Adipocyte (in vitro differentiated cells): Measurements from ENCODE around the gene PSMG4.
A peak's percentile ranks its signal among the peaks of the same experiment; 100 is the strongest.

Experiments
- DNase-seq: peaks from one replicate; pipeline ENCODE4 v3.0.0-alpha.2; 2015; ENCODE audit warnings: low read depth
- H3K27me3 ChIP-seq: replicated peaks from 2 replicates; pipeline ENCODE4 v1.7.0; 2013; ENCODE audit warnings: mild to moderate bottlenecking, low read length, moderate library complexity; ENCODE audit not compliant: control insufficient read depth, insufficient read depth
- H3K36me3 ChIP-seq: 2 replicates; pipeline ENCODE4 v1.7.0; 2013; ENCODE audit warnings: low read length, mild to moderate bottlenecking, moderate library complexity; ENCODE audit not compliant: control insufficient read depth, insufficient read depth, severe bottlenecking
- H3K4me1 ChIP-seq: 2 replicates; pipeline ENCODE4 v1.7.0; 2013; ENCODE audit warnings: mild to moderate bottlenecking, low read length, moderate library complexity; ENCODE audit not compliant: control insufficient read depth, insufficient read depth
- H3K4me3 ChIP-seq: 2 replicates; pipeline ENCODE4 v1.7.0; 2013; ENCODE audit warnings: mild to moderate bottlenecking, low read length, moderate library complexity
- H3K9ac ChIP-seq: 2 replicates; pipeline ENCODE4 v1.7.0; 2013; ENCODE audit warnings: mild to moderate bottlenecking, low read length, moderate library complexity
- H3K9me3 ChIP-seq: 2 replicates; pipeline ENCODE4 v1.7.0; 2013; ENCODE audit warnings: mild to moderate bottlenecking, low read length, moderate library complexity; ENCODE audit not compliant: control insufficient read depth

Gene PSMG4

DNA sequence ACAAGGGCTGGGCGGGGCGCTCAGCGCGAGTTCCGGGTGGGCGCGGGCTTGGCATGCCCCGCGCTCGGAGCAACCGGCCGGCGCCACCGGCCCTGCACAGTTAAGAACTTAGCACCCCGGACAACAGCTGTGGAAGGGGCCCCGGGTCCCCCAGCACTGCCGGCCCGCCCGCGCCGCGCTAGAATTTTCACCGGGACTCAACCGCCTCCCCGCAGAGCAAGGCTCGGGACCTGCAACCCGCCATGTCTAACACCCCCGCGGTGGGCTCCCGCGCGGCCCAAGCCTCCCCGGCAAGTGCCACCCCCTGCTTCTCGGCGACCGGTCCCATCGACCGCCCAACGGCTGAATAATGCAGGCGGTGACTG lies 5.2 kb upstream of the PSMG4 start:
- H3K4me1 ChIP-seq = peaks cover 5% of the 10 kb centered on the region
- no peaks in the 10 kb centered on the region for H3K36me3 ChIP-seq
- H3K9ac ChIP-seq = no peak overlapping the region
- H3K9me3 ChIP-seq = no peaks in the 10 kb centered on the region
- no peak for DNase-seq
- H3K4me3 ChIP-seq = no peak overlapping the region
- H3K27me3 ChIP-seq = peaks cover 17% of the 10 kb centered on the region

GRCh38 chr6:3258201-3258600 lies 546 bp upstream of the PSMG4 start:
- no peaks in the 10 kb centered on the region for H3K36me3 ChIP-seq
- peaks cover 16% of the 10 kb centered on the region for H3K4me1 ChIP-seq
- peak overlapping the region; percentile 97 for H3K4me3 ChIP-seq
- H3K9me3 ChIP-seq = no peaks in the 10 kb centered on the region
- H3K27me3 ChIP-seq = peaks cover 3% of the 10 kb centered on the region
- DNase-seq = no peak
- H3K9ac ChIP-seq = peak overlapping the region; percentile 55

- H3K4me1 ChIP-seq = peaks cover 16% of the 10 kb centered on the region
- H3K9ac ChIP-seq = peak overlapping the region; percentile 88
- H3K4me3 ChIP-seq = peak overlapping the region; percentile 97
- peaks cover 3% of the 10 kb centered on the region for H3K27me3 ChIP-seq
- H3K9me3 ChIP-seq = no peaks in the 10 kb centered on the region
- DNase-seq = peak; percentile 64
- peaks cover 12% of the 10 kb centered on the region for H3K36me3 ChIP-seq
These were observed 778 bp downstream of the PSMG4 start for GRCh38 chr6:3259491-3259958.

- H3K4me1 ChIP-seq = peaks cover 16% of the 10 kb centered on the region
- DNase-seq = no peak
- H3K36me3 ChIP-seq = peaks cover 18% of the 10 kb centered on the region
- H3K4me3 ChIP-seq = peak overlapping the region; percentile 31
- H3K27me3 ChIP-seq = peaks cover 3% of the 10 kb centered on the region
- H3K9me3 ChIP-seq = no peaks in the 10 kb centered on the region
- H3K9ac ChIP-seq = no peak overlapping the region
These were observed 1.5 kb downstream of the PSMG4 start for GRCh38 chr6:3260296-3260695.

- H3K4me1 ChIP-seq = peaks cover 16% of the 10 kb centered on the region
- no peaks in the 10 kb centered on the region for H3K9me3 ChIP-seq
- no peak overlapping the region for H3K9ac ChIP-seq
- H3K27me3 ChIP-seq = peaks cover 3% of the 10 kb centered on the region
- no peak for DNase-seq
- peaks cover 18% of the 10 kb centered on the region for H3K36me3 ChIP-seq
- peak overlapping the region; percentile 31 for H3K4me3 ChIP-seq
These were observed 2.2 kb downstream of the PSMG4 start for GRCh38 chr6:3260772-3261517.

GRCh38 chr6:3261518-3261820 lies 2.7 kb downstream of the PSMG4 start:
- H3K9me3 ChIP-seq = no peaks in the 10 kb centered on the region
- H3K4me3 ChIP-seq = no peak overlapping the region
- no peaks in the 10 kb centered on the region for H3K27me3 ChIP-seq
- H3K9ac ChIP-seq = no peak overlapping the region
- H3K36me3 ChIP-seq = peaks cover 18% of the 10 kb centered on the region
- DNase-seq = no peak
- peaks cover 16% of the 10 kb centered on the region for H3K4me1 ChIP-seq

DNA sequence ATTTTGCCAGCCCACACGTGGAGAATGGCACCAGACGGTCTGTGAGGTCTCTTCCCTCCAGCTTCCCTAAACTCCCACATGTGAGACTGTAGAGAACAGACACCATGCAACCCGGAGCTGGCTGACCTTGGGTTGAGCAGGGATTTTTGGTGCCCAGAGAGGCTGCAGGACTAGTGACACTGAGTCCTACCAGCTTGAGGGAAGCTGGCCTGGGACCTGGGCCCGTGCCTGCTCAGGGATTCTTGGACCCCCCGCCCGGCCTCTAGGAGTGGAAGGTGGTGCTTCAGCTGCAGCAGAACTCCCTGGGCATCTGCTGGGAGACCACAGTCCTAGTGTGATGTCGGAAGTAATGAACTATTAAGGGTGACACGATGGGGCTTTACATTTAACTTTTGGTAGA lies 3.2 kb downstream of the PSMG4 start:
- H3K27me3 ChIP-seq = no peaks in the 10 kb centered on the region
- no peak overlapping the region for H3K4me3 ChIP-seq
- no peak overlapping the region for H3K9ac ChIP-seq
- no peaks in the 10 kb centered on the region for H3K9me3 ChIP-seq
- H3K4me1 ChIP-seq = peaks cover 16% of the 10 kb centered on the region
- H3K36me3 ChIP-seq = peaks cover 18% of the 10 kb centered on the region
- no peak for DNase-seq

GRCh38 chr6:3263096-3263495 lies 4.3 kb downstream of the PSMG4 start:
- Histone ChIP-seq H3K36me3 (peaks cover 27% of the 10 kb centered on the region), H3K4me1 (peaks cover 16% of the 10 kb centered on the region), H3K9me3 (no peaks in the 10 kb centered on the region), H3K27me3 (no peaks in the 10 kb centered on the region), H3K9ac (no peak overlapping the region), H3K4me3 (no peak overlapping the region)
- no peak for DNase-seq

GRCh38 chr6:3264356-3264755 lies 5.6 kb downstream of the PSMG4 start:
- H3K4me3 ChIP-seq = no peak overlapping the region
- DNase-seq = no peak
- no peaks in the 10 kb centered on the region for H3K9me3 ChIP-seq
- H3K9ac ChIP-seq = no peak overlapping the region
- H3K36me3 ChIP-seq = peaks cover 38% of the 10 kb centered on the region
- no peaks in the 10 kb centered on the region for H3K27me3 ChIP-seq
- peaks cover 15% of the 10 kb centered on the region for H3K4me1 ChIP-seq

- Histone ChIP-seq H3K9me3 (no peaks in the 10 kb centered on the region), H3K36me3 (peaks cover 49% of the 10 kb centered on the region), H3K4me3 (no peak overlapping the region), H3K27me3 (no peaks in the 10 kb centered on the region), H3K9ac (no peak overlapping the region), H3K4me1 (peaks cover 4% of the 10 kb centered on the region)
- DNase-seq = no peak
These were observed 6.9 kb downstream of the PSMG4 start for GRCh38 chr6:3265671-3266070.

DNA sequence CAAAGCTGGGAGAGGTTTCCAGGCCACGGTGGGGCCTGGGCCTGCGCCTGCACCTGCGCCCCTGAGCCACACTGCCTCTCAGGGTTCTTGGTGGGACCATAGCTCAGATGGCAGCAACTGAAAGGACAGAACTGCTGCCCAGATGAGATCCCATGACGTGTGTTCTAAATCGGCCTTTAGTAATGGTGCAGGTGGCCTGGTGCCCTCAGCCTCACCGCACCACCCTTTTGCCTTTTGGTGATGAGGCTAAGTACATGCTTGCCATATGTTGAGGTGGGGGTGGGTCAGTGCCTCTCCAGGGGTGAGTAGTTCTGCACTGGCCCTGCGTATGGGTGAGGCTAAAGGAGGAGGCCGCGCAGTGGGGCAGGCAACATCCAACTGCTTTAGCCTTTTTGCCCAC lies 7.4 kb downstream of the PSMG4 start:
- no peaks in the 10 kb centered on the region for H3K27me3 ChIP-seq
- peaks cover 54% of the 10 kb centered on the region for H3K36me3 ChIP-seq
- peaks cover 2% of the 10 kb centered on the region for H3K4me1 ChIP-seq
- DNase-seq = no peak
- H3K9me3 ChIP-seq = no peaks in the 10 kb centered on the region
- H3K4me3 ChIP-seq = no peak overlapping the region
- H3K9ac ChIP-seq = no peak overlapping the region

DNA sequence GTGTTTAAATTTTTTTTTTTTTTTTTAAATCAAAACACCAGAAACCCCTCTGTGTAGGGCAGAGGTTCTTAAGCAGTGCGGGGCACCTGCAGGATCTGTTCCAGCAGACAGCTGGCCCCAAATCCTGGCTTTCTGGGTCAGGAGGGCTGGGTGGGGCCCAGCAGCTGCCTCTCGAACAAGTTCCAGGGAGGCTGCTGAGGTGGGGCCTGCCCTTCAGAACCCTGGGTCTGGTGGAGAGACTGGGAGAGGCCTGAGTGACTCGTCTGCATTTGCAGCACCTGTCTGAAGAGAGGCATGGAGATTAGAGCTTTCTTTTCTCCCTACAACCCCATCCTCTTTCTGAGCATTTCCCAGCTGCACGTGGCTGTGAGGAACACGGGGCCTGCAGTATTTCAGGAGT lies 8.4 kb downstream of the PSMG4 start:
- DNase-seq = no peak
- Histone ChIP-seq H3K9ac (no peak overlapping the region), H3K4me3 (no peak overlapping the region), H3K4me1 (no peaks in the 10 kb centered on the region), H3K36me3 (peaks cover 63% of the 10 kb centered on the region), H3K9me3 (no peaks in the 10 kb centered on the region), H3K27me3 (no peaks in the 10 kb centered on the region)
